Activated CD4-positive, alpha-beta T cell treated with anti-CD3 and anti-CD28 coated beads, Interleukin-2, Interleukin-6, amounts not matched to agents 100 ng/mL and 50 ng/mL, durations not matched to agents 16 hours and 8 hours (primary cell): ENCODE results near the gene SLC5A2.
"Not testable (repeated sequence)": the region's sequence is repeated elsewhere in the genome, so short reads cannot be mapped to it uniquely, and the experiment has no call there.

ENCODE experiments used
- DNase-seq: peaks from one replicate; pipeline ENCODE4 v3.0.0-alpha.2; 2020

Gene SLC5A2

DNA sequence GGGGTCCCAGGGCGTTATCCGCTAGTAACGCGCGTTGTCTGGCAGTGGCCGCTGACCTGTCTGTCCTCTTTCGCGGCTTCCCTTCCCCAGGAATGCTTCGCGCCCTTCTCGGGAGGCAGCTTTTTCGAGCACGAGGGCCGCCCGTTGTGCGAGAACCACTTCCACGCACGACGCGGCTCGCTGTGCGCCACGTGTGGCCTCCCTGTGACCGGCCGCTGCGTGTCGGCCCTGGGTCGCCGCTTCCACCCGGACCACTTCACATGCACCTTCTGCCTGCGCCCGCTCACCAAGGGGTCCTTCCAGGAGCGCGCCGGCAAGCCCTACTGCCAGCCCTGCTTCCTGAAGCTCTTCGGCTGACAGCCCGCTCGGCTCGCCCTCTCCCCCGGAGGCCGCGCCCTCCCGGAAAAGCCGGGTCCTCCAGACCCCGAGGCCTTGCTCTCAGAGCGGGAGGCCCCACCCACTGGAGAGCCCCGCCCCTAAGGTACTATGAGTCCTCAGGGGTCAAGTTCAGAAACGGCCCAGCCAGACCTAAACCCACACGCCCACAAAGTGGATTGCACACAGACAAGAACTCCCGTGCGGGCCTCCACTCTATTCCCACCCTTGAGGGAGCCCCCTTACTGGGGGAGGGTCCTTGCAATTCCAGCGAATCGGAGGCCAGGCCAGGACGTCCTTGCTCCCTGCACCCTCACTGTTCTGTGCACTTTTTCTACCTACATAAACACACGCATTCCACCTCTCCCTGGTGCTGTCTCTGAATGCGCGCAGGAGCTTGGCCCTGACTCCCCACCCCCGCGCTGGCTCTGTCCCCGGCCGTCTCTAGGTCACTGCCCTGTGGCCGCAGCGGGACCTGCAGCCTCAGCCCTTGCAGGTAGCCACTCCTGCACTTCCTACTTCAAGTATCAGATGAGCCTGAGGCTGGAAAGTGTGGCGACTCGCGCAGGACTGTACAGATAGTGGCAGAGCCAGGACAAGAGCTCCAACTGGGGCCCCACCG, 5.4 kb upstream of the SLC5A2 start:
- DNase-seq, result peak; percentile 28

DNA sequence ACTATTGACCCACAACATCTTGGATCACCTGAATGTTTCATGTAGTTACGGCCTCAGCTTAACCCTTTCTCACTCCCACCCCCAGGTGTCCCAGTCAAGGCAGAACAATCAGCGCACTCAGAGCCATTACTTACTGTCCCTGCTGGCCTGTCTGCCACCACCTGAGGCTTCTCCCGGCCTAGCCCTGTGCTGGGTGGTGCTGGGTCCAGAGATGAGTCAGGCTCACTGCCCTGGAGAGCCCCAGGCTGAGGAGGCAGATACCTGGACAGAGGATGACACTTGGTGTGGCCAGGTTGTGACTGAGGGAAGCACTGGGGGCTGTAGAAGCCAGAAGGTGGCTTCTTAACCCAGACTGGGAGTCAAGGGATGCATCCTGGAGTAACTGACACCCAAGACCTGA, 4.0 kb upstream of the SLC5A2 start:
- no peak for DNase-seq

DNA sequence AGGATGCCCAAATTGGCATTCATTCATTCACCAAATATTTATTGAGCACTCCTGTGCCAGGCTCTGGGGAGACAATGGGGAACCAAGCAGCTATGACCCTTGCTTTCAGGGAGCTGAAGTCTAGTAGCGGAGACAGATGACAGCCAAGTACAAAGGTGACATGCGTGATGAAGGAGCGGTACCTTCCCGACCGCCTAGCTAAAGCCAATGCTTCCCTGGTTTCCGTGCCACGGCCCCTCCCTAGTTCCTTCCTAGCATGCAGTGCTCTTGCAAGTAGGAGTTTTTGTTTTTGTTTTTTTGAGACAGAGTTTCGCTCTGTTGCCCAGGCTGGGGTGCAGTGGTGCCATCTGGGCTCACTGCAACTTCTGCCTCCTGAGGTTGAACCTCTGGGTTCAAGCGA, 3.2 kb upstream of the SLC5A2 start:
- no peak for DNase-seq

DNA sequence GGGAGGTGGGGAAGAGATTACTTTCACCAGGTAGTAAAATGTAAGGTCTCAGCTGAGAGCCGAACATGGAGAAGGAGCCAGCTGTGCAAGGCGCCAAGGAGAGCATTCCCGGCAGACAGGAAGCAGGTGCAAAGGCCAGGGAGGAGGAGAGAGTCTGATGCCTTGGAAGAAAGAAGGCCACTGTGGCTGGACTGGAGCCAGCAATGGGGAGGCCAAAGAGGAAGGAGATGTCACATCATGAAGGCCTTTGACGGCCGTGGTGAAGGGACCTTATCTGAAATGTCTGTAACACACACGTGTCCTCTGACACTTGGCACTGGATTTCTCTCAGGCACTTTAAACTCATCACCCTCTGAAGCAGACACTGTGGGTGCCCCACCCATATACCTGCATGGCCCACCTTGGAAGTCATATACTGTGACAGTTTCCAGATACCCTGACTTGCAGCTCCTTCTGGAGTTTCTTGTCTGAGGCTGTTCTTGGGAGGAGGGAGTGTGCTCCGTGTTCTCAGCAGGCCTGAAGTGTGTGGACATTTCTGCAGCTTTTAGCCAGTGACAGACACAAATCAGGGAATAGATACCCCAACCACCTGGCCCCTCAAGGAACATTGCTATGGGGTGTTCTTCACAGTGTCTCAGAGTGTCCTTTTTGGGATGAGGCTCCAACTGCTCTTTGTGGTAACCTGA, 1.9 kb upstream of the SLC5A2 start:
- no peak for DNase-seq

DNA sequence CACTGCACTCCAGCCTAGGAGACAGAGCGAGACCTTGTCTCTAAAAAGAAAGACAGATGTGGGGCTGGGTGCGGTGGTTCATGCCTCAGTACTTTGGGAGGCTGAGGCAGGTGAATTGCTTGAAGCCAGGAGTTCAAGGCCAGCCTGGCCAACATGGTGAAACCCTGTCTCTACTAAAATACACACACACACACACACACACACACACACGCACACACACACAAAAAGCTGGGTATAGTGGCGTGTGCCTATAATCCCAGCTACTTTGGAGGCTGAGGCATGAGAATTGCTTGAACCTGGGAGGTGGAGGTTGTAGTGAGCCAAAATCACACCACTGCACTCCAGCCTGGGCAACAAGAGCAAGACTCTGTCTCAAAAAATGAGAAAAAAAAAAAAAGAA, 1.1 kb downstream of the SLC5A2 start:
- not testable (repeated sequence) for DNase-seq

DNA sequence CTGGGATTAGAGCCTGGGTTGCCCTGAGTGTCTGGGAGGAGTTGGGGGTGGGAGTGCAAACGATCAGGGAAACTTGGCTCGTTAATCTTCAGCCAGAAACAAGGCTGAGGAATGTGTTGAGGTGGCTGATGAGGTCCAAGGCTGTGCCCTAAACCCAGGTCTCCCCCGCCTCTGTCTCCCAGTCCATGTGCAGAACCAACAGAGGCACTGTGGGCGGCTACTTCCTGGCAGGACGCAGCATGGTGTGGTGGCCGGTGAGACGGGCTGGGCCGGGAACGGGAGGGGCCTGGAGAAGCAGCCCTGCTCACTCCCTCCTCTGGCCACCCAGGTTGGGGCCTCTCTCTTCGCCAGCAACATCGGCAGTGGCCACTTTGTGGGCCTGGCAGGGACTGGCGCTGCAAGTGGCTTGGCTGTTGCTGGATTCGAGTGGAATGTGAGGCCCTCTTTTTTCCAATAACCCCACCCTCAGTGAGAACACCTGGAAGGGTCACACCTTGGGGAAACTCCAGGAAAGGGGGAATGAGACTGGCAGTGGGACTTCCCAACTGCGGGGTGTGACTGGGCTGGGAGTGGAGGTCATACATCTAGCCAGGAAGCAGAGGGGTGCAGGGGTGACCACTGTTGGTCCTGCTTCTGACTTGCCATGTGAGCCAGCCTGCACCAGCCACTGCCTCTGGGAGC, 1.7 kb downstream of the SLC5A2 start:
- no peak for DNase-seq

DNA sequence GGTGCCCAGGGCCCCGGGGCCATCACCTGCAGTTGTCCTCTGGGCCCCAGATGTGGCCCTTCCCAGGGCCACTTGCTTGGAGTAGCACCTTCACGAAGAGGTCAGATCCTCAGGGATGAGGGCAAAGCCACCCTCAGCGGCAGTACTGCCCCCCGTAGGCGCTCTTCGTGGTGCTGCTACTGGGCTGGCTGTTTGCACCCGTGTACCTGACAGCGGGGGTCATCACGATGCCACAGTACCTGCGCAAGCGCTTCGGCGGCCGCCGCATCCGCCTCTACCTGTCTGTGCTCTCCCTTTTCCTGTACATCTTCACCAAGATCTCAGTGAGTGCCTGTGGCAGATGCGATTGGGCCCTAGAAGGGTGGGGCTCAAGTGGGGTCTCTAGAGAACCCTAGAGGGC, 2.6 kb downstream of the SLC5A2 start:
- DNase-seq, result no peak

DNA sequence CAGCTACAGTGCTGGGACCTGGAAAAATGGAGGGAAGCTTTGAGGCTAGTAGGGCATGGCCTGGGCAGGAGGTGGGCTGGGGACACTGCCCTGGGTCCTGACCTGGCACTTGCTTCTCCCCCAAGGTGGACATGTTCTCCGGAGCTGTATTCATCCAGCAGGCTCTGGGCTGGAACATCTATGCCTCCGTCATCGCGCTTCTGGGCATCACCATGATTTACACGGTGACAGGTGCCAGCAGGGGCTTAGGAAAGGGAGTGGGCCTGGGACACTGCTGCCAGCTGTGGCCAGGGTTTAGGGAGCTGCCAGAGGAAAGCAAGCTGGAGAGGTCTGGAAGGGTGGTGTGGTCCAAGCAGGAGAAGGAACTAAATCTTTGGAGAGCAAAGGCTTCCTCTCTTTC, 3.1 kb downstream of the SLC5A2 start:
- no peak for DNase-seq

DNA sequence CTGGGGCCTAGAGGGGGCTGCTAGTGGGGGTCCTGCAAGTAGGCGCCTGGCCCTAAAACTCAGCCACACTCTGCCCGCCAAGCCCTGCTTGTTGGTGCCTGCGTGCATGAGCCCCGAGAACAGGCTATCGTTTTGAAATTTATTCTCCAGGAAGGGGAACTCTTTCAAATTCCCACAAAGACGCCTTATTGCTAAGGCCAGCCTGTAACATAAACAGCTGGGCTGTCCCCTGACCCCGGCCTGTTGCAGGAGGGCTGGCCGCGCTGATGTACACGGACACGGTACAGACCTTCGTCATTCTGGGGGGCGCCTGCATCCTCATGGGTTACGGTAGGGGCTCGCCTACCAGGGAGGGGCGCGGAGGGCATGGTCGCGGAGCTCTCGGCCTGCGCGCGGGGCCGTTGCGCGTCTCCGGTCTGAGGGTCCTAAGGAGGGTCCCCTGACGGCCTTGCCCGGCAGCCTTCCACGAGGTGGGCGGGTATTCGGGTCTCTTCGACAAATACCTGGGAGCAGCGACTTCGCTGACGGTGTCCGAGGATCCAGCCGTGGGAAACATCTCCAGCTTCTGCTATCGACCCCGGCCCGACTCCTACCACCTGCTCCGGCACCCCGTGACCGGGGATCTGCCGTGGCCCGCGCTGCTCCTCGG, 4.3 kb downstream of the SLC5A2 start:
- DNase-seq, result no peak

DNA sequence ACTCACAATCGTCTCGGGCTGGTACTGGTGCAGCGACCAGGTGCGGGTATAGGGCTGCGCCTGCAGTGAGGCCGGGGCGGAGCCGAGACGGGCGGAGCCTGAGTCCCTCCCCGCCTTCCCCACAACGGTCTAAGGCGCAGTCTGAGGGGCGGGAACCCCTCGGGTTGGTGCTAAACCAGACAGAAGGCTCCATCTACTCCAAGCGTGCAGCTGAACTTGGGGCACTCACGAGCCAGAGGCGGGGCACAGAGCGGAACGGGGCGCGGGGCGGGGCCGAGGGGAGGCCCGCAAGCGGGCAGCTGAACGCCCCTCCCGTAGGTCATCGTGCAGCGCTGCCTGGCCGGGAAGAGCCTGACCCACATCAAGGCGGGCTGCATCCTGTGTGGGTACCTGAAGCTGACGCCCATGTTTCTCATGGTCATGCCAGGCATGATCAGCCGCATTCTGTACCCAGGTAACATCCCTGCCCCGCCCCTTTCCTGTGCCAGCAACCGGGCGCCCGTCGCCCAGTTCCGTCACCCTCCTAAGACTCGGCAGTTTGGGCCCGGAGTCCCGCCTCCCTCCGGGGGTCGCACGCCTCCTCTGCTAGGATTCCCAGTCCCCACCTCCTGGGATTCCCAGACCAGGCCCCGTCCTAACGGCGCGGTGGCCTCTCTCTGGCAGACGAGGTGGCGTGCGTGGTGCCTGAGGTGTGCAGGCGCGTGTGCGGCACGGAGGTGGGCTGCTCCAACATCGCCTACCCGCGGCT, 5.0 kb downstream of the SLC5A2 start:
- peak; percentile 58 for DNase-seq

DNA sequence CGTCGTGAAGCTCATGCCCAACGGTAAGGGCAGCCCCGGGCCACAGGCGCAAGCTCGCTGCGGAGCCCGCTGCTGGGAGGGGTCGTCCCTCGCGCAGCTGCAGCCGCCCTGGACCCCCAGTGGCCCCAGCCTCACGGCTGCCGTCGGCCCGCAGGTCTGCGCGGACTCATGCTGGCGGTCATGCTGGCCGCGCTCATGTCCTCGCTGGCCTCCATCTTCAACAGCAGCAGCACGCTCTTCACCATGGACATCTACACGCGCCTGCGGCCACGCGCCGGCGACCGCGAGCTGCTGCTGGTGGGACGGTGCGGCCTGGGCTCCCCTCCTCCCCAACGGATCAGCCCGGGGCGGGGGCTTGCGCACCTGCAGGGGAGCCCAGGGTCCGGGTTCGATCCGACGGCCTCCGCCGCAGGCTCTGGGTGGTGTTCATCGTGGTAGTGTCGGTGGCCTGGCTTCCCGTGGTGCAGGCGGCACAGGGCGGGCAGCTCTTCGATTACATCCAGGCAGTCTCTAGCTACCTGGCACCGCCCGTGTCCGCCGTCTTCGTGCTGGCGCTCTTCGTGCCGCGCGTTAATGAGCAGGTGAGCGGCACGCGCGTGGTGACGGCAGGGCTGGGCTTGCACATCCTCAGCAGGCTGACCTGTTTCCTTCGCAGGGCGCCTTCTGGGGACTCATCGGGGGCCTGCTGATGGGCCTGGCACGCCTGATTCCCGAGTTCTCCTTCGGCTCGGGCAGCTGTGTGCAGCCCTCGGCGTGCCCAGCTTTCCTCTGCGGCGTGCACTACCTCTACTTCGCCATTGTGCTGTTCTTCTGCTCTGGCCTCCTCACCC, 5.8 kb downstream of the SLC5A2 start:
- DNase-seq, result no peak

DNA sequence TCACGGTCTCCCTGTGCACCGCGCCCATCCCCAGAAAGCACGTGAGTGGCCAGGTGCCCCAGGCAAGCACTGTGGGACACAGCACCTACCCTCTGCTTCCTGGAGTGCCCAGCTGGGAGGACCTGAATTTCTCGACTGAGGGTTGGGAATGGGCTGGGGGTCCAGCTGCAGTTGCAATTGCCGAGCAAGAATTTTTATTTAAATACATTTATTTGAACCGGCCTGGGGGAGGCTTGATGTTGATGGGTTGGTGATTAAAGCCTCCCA, 6.3 kb downstream of the SLC5A2 start:
- DNase-seq, result no peak

DNA sequence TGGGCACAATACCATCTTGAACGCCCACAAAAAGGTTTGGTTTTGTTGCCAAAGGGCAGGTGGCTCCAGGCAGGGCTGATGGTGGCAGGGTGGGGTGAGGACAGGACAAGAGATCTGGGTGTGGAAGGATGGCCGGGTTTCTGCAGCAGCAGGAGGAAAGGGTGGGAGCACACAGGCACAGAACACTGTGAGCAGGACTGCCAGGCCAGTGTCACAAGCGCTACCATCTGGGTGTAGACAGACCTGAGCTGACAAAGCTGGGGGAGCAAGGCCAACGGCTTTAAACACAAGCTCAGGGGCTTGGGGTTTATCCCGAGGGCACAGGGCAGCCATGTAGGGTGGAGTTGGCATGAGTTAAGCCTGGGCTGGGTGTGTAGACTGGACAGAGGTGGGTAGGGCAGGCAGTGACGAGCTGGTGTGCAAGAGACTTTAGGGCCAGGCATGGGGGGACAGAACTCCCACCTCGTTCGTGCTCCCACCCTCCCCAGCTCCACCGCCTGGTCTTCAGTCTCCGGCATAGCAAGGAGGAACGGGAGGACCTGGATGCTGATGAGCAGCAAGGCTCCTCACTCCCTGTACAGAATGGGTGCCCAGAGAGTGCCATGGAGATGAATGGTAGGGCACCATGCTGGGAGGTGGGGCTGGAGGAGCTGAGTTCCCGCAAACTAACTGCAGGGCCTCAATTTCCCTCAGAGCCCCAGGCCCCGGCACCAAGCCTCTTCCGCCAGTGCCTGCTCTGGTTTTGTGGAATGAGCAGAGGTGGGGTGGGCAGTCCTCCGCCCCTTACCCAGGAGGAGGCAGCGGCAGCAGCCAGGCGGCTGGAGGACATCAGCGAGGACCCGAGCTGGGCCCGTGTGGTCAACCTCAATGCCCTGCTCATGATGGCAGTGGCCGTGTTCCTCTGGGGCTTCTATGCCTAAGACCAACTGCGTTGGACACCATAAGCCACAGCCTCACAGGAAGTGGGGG, 7.0 kb downstream of the SLC5A2 start:
- no peak for DNase-seq

DNA sequence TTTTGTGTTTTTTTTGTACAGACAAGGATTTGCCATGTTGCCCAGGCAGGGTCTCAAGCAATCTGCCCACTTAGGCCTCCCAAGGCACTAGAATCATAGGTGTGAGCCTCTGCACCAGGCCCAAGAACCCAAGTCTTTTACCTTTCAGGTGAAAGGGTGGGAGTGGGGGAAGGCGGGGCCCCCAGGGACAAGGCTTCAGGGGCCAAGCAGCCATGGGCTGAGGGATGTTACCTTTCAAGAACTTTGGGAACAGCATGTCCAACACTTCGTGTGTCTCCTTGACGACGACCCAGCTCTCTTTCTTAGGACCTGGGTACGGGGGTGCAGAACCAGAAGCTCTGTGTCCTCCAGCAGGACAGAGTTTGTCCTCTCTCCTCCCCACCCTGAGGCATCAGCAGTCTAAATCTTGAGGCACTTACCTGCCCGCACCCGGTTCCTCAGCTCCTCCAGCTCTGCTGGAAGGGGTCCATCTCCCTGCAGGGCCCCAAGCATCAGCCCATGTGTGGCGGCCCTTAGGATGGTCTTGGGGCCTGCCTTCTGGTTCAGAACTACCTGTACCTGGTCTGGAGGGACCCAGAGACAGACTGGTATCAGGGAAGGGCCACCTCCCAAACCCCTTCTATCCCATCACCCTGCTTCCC, 9.0 kb downstream of the SLC5A2 start:
- DNase-seq, result no peak

DNA sequence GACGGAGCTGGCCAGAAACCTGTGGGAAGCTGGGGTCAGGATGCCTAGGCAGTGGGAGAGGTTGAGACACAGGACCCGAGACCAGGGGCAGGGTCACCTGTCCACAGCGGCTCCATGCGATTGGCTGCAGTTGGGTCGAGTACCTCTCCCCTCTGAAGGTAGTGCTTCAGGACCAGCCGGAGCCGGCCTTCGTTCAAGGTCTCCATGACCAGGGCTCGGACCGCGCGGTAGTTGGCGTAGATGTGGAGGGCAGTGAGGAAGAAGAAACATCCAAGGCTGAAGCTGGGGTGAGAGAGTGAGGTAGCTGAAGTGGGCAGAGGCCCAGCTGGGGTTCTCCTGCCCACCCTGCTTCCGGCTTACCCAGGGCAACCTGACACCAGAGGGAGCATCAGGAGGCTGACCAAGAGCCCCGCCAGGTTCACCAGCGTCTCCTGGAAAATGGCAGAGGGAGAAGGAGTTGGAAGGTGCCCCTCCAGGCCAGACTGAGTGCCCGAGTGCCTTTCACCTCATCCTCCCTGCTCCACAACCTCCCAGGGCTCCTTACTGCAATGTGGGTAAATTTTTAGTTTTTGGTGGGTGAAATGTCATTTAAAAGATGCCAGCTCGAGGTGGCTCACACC, 10.7 kb downstream of the SLC5A2 start:
- DNase-seq, result no peak

DNA sequence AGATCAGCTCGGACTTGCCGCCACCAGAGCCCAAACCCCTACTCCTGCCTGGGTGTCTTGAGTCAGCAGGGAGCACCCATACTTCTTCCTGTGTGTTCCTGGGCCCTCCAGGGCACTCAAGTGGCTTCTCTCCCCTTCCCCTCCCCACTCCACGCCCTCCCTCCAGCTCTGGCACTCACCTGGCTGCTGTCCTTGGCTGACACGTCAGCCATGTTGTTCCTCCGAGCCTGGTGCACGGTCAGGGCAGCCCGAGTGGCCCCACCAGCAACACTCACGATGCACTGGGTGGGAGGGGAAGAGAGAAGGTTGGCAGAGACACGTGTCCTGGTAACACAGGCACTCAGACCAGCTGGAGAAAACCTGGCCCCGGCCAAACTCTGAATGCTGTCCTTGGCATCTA, 13.7 kb downstream of the SLC5A2 start:
- no peak for DNase-seq

DNA sequence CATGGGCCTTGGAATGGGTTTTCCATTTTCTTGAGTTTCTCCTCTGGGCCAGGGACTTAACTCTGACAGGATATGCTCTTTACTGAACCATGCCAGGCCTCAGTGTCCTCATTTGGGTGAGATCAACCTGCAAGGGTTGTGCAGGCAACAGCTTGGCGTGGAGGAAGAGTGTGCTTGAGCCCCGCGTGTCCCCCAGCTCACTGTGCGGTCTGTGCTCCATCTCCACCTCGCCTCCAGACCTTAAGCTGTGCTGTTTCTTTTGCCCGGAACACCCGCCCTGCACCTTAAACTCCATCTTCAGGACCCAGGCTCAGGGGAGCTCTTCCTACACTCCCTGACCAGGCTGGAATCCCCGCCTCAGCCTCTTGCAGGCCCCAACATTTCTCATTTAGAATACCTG, 15.6 kb downstream of the SLC5A2 start:
- no peak for DNase-seq

DNA sequence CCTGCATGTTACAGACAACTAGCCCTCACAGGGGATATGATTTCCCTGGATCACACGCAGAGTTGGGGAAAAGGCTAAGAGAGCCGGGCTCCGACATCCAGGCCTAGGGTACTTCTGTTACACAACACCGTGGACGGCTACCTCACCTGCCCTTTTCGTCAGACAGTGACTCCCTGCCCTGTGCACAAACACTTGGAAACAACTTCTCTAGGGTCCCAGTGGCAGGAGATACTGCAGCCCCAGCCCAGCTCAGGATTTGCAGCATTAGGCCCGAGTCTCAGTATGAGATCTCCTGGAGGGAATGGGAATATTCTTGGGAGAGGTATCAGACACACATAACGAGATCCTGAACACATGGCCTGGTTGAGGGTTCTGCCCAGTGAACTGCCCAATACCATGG, 17.0 kb downstream of the SLC5A2 start:
- no peak for DNase-seq

DNA sequence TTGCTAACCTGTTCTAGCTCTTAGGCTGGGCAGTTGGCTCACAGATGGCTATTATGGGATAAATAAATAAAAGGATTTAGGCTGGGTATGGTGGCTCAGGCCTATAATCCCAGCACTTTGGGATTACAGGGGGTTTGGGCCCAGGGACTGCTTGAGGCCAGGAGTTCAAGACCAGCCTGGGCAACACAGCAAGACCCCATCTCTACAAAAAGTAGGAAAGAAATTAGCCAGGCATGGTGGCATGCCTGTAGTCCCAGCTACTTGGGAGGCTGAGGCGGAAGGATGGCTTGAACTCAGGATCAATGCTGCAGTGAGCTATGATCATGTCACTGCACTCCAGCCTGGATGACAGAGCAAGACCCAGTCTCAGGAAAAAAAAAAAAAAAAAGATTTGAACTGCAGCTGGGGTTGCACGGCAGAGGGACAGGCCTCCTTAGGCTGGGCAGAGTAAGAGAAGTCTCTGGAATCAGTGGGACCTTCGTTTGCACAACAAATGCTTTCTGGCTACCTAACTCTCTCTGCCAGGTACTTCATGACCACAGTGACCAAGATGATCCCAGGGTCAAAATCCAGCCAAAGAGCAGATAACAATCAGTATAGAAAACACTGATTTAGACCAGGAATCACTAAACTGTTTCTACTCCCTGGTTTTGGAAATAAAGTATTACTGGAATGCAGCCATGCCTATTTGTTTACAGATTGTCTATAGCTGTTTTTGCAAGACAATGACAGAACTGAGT, 18.5 kb downstream of the SLC5A2 start:
- no peak for DNase-seq
